GM12878 (cell line): ENCODE data around the gene SYF2.

Source experiments
- CTCF ChIP-seq, 3 experiments: IDR thresholded peaks in 2 of 3; conservative IDR thresholded peaks in 1 of 3; 2 replicates each; pipeline ENCODE4 v1.5.1; 2011; ENCODE audit warnings: low read depth in 3 of 3, low read length in 3 of 3, mild to moderate bottlenecking in 3 of 3, control low read depth in 2 of 3, moderate library complexity in 2 of 3, inconsistent platforms in 1 of 3, mixed read lengths in 1 of 3; ENCODE audit not compliant: control insufficient read depth in 2 of 3, insufficient read depth in 1 of 3; ENCODE audit errors: extremely low read depth in 1 of 3
- FOS ChIP-seq: IDR thresholded peaks from 3 replicates; pipeline ENCODE4 v1.6.1; 2011; ENCODE audit warnings: borderline replicate concordance; ENCODE audit not compliant: insufficient read length; ENCODE audit errors: extremely low read depth
- TBL1XR1 ChIP-seq: IDR thresholded peaks from 2 replicates; pipeline ENCODE4 v1.6.1; 2012; ENCODE audit warnings: low read depth, low read length, improper control_type of control experiment
- ZNF24 ChIP-seq: fragments of 450-650 bp; IDR thresholded peaks from 2 replicates; pipeline ENCODE4 v1.6.1; 2017; ENCODE audit warnings: antibody characterized with exemption, mild to moderate bottlenecking
- ZNF274 ChIP-seq: IDR thresholded peaks from one replicate; pipeline ENCODE4 v1.8.0; 2011; ENCODE audit not compliant: insufficient read length, insufficient read depth
- TF ChIP-seq, protein P1 (sequence below): IDR thresholded peaks from 2 replicates; pipeline ENCODE4 v1.6.1; 2011; ENCODE audit warnings: mild to moderate bottlenecking, low read depth, low read length, moderate library complexity; ENCODE audit not compliant: insufficient replicate concordance
- TF ChIP-seq, protein P2 (sequence below): IDR thresholded peaks from 2 replicates; pipeline ENCODE4 v1.6.1; 2011; ENCODE audit warnings: low read depth, mild to moderate bottlenecking, low read length, moderate library complexity, borderline replicate concordance; ENCODE audit errors: extremely low read depth

DNA sequence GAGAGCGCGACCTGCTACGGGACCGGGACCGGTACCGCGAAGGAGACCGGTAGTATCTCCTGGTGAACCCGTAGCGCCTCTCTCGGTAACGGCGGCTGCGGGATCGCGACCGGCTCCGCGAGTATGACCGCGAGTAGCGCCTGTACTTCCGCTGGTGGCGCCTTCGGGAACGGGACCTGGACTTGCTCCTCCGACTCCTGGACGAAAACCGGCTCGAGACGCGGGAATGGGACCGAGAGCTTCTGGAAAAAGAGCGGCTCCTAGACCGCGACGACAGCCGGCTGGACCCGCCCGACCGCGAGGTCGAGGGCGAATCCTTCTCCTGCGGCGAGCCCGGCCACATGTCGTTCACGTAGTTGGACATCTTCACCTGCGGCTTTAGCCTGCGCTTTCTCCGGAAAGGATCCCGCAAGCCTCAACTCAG lies 14.3 kb upstream of the SYF2 start:
- TF ChIP-seq, protein P1, sequence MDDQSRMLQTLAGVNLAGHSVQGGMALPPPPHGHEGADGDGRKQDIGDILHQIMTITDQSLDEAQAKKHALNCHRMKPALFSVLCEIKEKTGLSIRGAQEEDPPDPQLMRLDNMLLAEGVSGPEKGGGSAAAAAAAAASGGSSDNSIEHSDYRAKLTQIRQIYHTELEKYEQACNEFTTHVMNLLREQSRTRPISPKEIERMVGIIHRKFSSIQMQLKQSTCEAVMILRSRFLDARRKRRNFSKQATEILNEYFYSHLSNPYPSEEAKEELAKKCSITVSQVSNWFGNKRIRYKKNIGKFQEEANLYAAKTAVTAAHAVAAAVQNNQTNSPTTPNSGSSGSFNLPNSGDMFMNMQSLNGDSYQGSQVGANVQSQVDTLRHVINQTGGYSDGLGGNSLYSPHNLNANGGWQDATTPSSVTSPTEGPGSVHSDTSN = no peak
- no peak for TF ChIP-seq CTCF (IDR thresholded peaks at IDR 0.05 in 2 of 3, conservative IDR thresholded peaks at IDR 0.05 in 1 of 3; ENCODE audit: control insufficient read depth in 2 of 3, extremely low read depth in 1 of 3, insufficient read depth in 1 of 3, low read depth in 3 of 3, low read length in 3 of 3)
- TF ChIP-seq, protein P2, sequence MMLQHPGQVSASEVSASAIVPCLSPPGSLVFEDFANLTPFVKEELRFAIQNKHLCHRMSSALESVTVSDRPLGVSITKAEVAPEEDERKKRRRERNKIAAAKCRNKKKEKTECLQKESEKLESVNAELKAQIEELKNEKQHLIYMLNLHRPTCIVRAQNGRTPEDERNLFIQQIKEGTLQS = no peak
- TF ChIP-seq FOS = no peak
- TF ChIP-seq ZNF24 = no peak
- TF ChIP-seq TBL1XR1 = no peak
- no peak for TF ChIP-seq ZNF274
